IPS-NIHi7 (cell line): ENCODE data around the gene SDK1.
A peak's percentile ranks its signal among the peaks of the same experiment; 100 is the strongest.
"Not testable (repeated sequence)": the region's sequence is repeated elsewhere in the genome, so short reads cannot be mapped to it uniquely, and the experiment has no call there.

ENCODE experiments used
- DNase-seq: peaks from one replicate; pipeline ENCODE4 v3.0.0; 2012; ENCODE audit warnings: mixed read lengths; ENCODE audit errors: extremely low spot score

SDK1 gene

GRCh38 chr7:4073052-4073451 lies 772.0 kb downstream of the SDK1 start:
- DNase-seq, result no peak

GRCh38 chr7:4073750-4074149 lies 772.7 kb downstream of the SDK1 start:
- no peak for DNase-seq

GRCh38 chr7:4074407-4074806 lies 773.4 kb downstream of the SDK1 start:
- DNase-seq, result no peak

- no peak for DNase-seq
Observed at GRCh38 chr7:4074994-4075393, 773.9 kb downstream of the SDK1 start.

GRCh38 chr7:4076701-4077294 lies 775.7 kb downstream of the SDK1 start:
- DNase-seq, result no peak

GRCh38 chr7:4077980-4078379 lies 776.9 kb downstream of the SDK1 start:
- DNase-seq, result no peak

GRCh38 chr7:4078580-4078979 lies 777.5 kb downstream of the SDK1 start:
- no peak for DNase-seq

GRCh38 chr7:4079366-4079765 lies 778.3 kb downstream of the SDK1 start:
- DNase-seq, result no peak

- no peak for DNase-seq
Observed at GRCh38 chr7:4079956-4080355, 778.9 kb downstream of the SDK1 start.

GRCh38 chr7:4080954-4081353 lies 779.9 kb downstream of the SDK1 start:
- DNase-seq, result peak; percentile 41

GRCh38 chr7:4083513-4083912 lies 782.5 kb downstream of the SDK1 start:
- DNase-seq, result no peak

- DNase-seq, result no peak
Observed at GRCh38 chr7:4084271-4084670, 783.2 kb downstream of the SDK1 start.

- no peak for DNase-seq
Observed at GRCh38 chr7:4085937-4086691, 785.1 kb downstream of the SDK1 start.

- no peak for DNase-seq
Observed at GRCh38 chr7:4086723-4087122, 785.7 kb downstream of the SDK1 start.

- no peak for DNase-seq
Observed at GRCh38 chr7:4091767-4092166, 790.7 kb downstream of the SDK1 start.

GRCh38 chr7:4093035-4093434 lies 792.0 kb downstream of the SDK1 start:
- no peak for DNase-seq

- no peak for DNase-seq
Observed at GRCh38 chr7:4093483-4093882, 792.4 kb downstream of the SDK1 start.

- DNase-seq, result not testable (repeated sequence)
Observed at GRCh38 chr7:4094158-4094557, 793.1 kb downstream of the SDK1 start.

- no peak for DNase-seq
Observed at GRCh38 chr7:4097001-4097609, 796.1 kb downstream of the SDK1 start.

- DNase-seq, result no peak
Observed at GRCh38 chr7:4098169-4098568, 797.1 kb downstream of the SDK1 start.

GRCh38 chr7:4099651-4100050 lies 798.6 kb downstream of the SDK1 start:
- no peak for DNase-seq

GRCh38 chr7:4100148-4100547 lies 799.1 kb downstream of the SDK1 start:
- no peak for DNase-seq

- DNase-seq, result no peak
Observed at GRCh38 chr7:4100691-4101090, 799.6 kb downstream of the SDK1 start.
